Measurements from ENCODE around the gene ABCC4. TPM values are rescaled to one million over a fixed set of nuclear protein-coding genes. Genes with fewer than 3 reads are reported as not detected.

The ABCC4 gene
- total and polyA plus RNA-seq, 2 of the 13 experiments (the other 11 are each of a cell fraction or from before 2014, with no cell fraction given): 4.2 to 11.3 TPM

DNA sequence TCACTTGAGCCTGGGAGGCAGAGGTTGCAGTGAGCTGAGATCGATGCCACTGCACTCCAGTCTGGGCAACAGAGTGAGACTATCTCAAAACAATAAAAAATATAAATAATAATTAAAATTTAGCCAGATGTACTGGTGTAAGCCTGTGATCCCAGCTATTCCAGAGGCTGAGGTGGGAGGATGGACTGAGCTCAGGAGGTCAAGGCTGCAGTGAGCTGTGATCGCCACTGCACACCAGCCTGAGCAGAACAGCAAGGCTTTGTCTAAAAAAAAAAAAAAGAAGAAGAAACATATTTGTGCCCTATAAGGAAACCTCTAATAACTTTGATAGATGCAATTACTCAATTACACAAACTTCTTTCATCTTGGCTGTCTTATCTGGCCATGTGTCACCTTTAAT lies 52.3 kb downstream of the ABCC4 start (continued):
- TF ChIP-seq, protein P1, sequence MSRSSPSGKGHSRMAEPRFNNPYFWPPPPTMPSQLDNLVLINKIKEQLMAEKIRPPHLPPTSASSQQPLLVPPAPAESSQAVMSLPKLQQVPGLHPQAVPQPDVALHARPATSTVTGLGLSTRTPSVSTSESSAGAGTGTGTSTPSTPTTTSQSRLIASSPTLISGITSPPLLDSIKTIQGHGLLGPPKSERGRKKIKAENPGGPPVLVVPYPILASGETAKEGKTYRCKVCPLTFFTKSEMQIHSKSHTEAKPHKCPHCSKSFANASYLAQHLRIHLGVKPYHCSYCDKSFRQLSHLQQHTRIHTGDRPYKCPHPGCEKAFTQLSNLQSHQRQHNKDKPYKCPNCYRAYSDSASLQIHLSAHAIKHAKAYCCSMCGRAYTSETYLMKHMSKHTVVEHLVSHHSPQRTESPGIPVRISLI (CRISPR knock-in tag; IDR thresholded peaks at IDR 0.05; ENCODE audit: borderline replicate concordance): peak; percentile 73; the same call in 1 of the 2 replicates
- TF ChIP-seq ZFYVE20 (CRISPR knock-in tag; IDR thresholded peaks at IDR 0.05; ENCODE audit: borderline replicate concordance, low read depth) (no peak), ZMYM2 (CRISPR knock-in tag; IDR thresholded peaks at IDR 0.05) (no peak), CENPT (CRISPR knock-in tag; IDR thresholded peaks at IDR 0.05; ENCODE audit: low read depth) (no peak), HNF4A (CRISPR knock-in tag; IDR thresholded peaks at IDR 0.05) (peak; percentile 35; the same call in 1 of the 2 replicates), ZNF839 (CRISPR knock-in tag; IDR thresholded peaks at IDR 0.05; ENCODE audit: borderline replicate concordance) (no peak), SOX13 (IDR thresholded peaks at IDR 0.05) (no peak), SOX13 (CRISPR knock-in tag; conservative IDR thresholded peaks at IDR 0.05 in 1 of 2, IDR thresholded peaks at IDR 0.05 in 1 of 2) (0 out of 4 replicates have a peak, but pooled peaks of 1 of the 2 experiments have one; percentile 15), ZNF883 (CRISPR knock-in tag; IDR thresholded peaks at IDR 0.05; ENCODE audit: not compliant biosample characterization) (no peak), SNRNP70 (IDR thresholded peaks at IDR 0.05; ENCODE audit: low read depth, low read length) (no peak), DNMT1 (CRISPR knock-in tag; IDR thresholded peaks at IDR 0.05) (no peak), ZNF614 (CRISPR knock-in tag; IDR thresholded peaks at IDR 0.05; ENCODE audit: borderline replicate concordance) (no peak), ZNF263 (CRISPR knock-in tag; IDR thresholded peaks at IDR 0.05) (0 out of 2 replicates have a peak, but pooled peaks have one; percentile 31)
- TF ChIP-seq, protein P2, sequence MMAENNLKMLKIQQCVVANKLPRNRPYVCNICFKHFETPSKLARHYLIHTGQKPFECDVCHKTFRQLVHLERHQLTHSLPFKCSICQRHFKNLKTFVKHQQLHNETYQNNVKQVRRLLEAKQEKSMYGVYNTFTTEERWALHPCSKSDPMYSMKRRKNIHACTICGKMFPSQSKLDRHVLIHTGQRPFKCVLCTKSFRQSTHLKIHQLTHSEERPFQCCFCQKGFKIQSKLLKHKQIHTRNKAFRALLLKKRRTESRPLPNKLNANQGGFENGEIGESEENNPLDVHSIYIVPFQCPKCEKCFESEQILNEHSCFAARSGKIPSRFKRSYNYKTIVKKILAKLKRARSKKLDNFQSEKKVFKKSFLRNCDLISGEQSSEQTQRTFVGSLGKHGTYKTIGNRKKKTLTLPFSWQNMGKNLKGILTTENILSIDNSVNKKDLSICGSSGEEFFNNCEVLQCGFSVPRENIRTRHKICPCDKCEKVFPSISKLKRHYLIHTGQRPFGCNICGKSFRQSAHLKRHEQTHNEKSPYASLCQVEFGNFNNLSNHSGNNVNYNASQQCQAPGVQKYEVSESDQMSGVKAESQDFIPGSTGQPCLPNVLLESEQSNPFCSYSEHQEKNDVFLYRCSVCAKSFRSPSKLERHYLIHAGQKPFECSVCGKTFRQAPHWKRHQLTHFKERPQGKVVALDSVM (CRISPR knock-in tag; IDR thresholded peaks at IDR 0.05): peak; percentile 81

Data from HepG2 (cell line).